NB4 (cell line): Measurements from ENCODE around the gene TMPRSS13.

Source experiments
- MAX ChIP-seq: IDR thresholded peaks from 2 replicates; pipeline ENCODE4 v1.6.1; 2011; ENCODE audit warnings: low read depth, low read length
- POLR2A ChIP-seq: IDR thresholded peaks from 2 replicates; pipeline ENCODE4 v1.6.1; 2011; ENCODE audit warnings: mild to moderate bottlenecking; ENCODE audit not compliant: insufficient read length; ENCODE audit errors: extremely low read depth
- TF ChIP-seq, protein P1 (sequence below): IDR thresholded peaks from one replicate; pipeline ENCODE4 v1.5.1; 2012; ENCODE audit warnings: low read depth, low read length

DNA sequence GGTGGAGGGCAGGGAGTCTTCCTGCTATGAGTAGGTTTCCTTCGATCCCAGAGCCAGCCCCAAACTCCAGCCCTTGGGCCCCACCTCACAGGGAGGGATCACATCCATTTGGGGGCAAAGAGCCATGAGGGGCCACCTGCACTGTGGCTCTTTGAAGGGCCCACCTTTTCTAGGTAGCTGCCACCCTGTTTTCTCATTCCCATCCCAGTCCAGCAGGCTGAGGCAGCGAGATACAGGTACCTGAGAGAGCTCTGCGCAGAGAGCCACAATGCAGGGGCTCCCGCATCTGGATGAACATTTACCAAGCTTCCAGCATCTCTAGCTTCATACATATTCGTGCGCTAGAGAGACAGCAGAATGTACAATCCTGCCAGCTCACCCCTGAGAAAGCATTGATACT lies 69.1 kb downstream of the TMPRSS13 start:
- TF ChIP-seq, protein P1, sequence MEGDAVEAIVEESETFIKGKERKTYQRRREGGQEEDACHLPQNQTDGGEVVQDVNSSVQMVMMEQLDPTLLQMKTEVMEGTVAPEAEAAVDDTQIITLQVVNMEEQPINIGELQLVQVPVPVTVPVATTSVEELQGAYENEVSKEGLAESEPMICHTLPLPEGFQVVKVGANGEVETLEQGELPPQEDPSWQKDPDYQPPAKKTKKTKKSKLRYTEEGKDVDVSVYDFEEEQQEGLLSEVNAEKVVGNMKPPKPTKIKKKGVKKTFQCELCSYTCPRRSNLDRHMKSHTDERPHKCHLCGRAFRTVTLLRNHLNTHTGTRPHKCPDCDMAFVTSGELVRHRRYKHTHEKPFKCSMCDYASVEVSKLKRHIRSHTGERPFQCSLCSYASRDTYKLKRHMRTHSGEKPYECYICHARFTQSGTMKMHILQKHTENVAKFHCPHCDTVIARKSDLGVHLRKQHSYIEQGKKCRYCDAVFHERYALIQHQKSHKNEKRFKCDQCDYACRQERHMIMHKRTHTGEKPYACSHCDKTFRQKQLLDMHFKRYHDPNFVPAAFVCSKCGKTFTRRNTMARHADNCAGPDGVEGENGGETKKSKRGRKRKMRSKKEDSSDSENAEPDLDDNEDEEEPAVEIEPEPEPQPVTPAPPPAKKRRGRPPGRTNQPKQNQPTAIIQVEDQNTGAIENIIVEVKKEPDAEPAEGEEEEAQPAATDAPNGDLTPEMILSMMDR, result no peak
- TF ChIP-seq POLR2A (no peak), MAX (no peak)
